Adipose tissue (tissue), 3 donors: ENCODE measurements around the gene LLCFC1. TPM values are rescaled to one million over a fixed set of nuclear protein-coding genes. Genes with fewer than 3 reads are reported as not detected.
A peak's percentile ranks its signal among the peaks of the same experiment; 100 is the strongest.

Source experiments
- H3K27ac ChIP-seq: one replicate; pipeline ENCODE4 v1.5.1; 2013; ENCODE audit warnings: low read depth, low read length
- WGBS, 3 donors: extraction: QIAGEN DNeasy Blood & Tissue Kit; methylation state at CpG; one replicate each; pipeline ENCODE4 v1.1.7; 2013; 5-methylcytosine and 5-hydroxymethylcytosine counted together
- polyA plus RNA-seq, 3 donors: library from polyadenylated mRNA; stranded (reverse); fragments of 200-250 nt; gene quantifications; one replicate each; pipeline ENCODE4 v1.2.3, GENCODE V29; 2013
- donor health status: healthy with polysubstance abuse.
- donor health status: Bipolar disorder and iron deficiency.
- donor health status: healthy.

LLCFC1 gene
- polyA plus RNA-seq, 3 donors, result not detected

DNA sequence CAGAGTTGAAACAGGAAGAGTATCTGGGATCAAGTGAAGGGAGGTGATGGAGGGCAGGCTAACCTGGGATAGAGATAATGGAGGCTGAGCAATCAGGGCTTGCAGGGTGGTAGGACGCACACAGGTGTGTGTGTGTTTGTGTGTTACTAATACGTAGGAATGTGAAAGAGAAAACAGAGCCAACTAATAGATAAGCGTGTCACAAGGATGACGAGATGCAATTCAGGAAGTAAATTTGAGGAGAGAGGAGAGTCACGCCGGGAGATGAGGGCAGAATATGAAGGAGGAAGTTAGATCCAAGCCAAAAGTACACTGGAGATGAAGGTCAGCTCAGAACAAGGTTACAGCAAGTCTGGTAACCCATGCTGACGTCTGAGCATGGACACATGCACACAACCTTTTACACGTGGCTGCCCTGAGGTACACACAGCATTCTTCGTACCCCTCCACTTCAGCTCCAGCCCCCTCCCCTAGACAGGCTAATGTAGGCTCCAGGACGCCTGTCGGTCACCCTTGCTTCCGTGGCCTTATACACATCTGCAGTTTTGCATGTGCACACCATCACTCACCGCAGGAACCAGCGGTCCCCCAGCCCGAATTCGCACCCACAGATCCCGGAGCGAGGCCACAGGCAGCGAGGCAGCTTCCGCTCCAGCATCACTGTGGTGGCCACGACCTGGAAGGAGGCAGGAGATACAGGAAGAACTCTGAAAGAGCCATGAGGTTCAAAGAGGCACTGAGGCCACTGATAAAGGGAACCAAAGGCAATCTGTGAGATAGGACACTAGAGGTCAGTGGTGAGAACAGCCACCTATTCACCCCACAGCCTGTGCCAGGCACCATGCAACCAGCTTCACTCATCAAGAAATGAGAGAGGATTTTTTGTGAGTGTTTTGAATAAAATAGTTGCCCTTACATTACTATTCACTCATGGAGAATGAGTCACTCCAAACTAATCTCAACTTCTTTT, 30.1 kb upstream of the LLCFC1 start:
- WGBS, 3 donors, result 52 to 66% (median 65%) methylated on average over 21 of the region's 21 CpGs
- H3K27ac ChIP-seq, result no peak overlapping the region

DNA sequence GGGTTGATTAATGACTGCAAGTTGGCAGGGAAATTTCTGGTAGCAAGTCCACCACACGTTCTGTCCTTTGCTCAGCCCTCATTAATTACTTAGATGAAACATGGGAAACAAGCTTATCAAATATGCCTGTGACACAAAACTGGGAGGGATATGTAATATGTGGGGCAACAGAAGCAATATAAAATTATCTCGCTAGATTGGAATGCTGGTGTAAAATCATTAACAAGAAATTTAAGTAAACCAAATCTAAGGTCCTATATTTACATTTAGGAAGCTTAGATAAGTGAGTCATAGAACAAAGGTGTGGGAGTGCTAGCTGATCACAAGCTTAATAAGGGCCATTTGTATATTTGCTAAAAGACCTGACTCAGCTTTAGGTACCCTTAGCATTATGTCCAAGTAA, 29.3 kb upstream of the LLCFC1 start:
- H3K27ac ChIP-seq, result no peak overlapping the region
- 22 to 59% (median 54%) methylated on average over 2 of the region's 2 CpGs for WGBS, 3 donors

GRCh38 chr7:142910481-142910880, 28.8 kb upstream of the LLCFC1 start:
- no peak overlapping the region for H3K27ac ChIP-seq
- WGBS, 3 donors, result 47 to 78% (median 68%) methylated on average over 2 of the region's 2 CpGs

GRCh38 chr7:142913051-142913450, 26.2 kb upstream of the LLCFC1 start:
- WGBS, 3 donors, result 53 to 74% (median 65%) methylated on average over 3 of the region's 3 CpGs
- no peak overlapping the region for H3K27ac ChIP-seq

GRCh38 chr7:142913566-142913965, 25.7 kb upstream of the LLCFC1 start:
- 78 to 89% (median 89%) methylated on average over 2 of the region's 2 CpGs for WGBS, 3 donors

GRCh38 chr7:142914121-142914520, 25.2 kb upstream of the LLCFC1 start:
- H3K27ac ChIP-seq, result no peak overlapping the region

More at GRCh38 chr7:142913566-142913965, 25.7 kb upstream of the LLCFC1 start:
- no peak overlapping the region for H3K27ac ChIP-seq

GRCh38 chr7:142915315-142915714, 24.0 kb upstream of the LLCFC1 start:
- H3K27ac ChIP-seq, result no peak overlapping the region
- 87 to 93% (median 87%) methylated on average over 8 of the region's 8 CpGs for WGBS, 3 donors

More at GRCh38 chr7:142914121-142914520, 25.2 kb upstream of the LLCFC1 start:
- WGBS, 3 donors, result 43 to 65% (median 53%) methylated on average over 1 of the region's 1 CpG

GRCh38 chr7:142916508-142916907, 22.8 kb upstream of the LLCFC1 start:
- 46 to 71% (median 65%) methylated on average over 2 of the region's 2 CpGs for WGBS, 3 donors
- H3K27ac ChIP-seq, result no peak overlapping the region

GRCh38 chr7:142917447-142917846, 21.8 kb upstream of the LLCFC1 start:
- H3K27ac ChIP-seq, result no peak overlapping the region
- 81 to 87% (median 86%) methylated on average over 3 of the region's 3 CpGs for WGBS, 3 donors

GRCh38 chr7:142918901-142919300, 20.4 kb upstream of the LLCFC1 start:
- H3K27ac ChIP-seq, result no peak overlapping the region
- 78 to 94% (median 82%) methylated on average over 2 of the region's 2 CpGs for WGBS, 3 donors

DNA sequence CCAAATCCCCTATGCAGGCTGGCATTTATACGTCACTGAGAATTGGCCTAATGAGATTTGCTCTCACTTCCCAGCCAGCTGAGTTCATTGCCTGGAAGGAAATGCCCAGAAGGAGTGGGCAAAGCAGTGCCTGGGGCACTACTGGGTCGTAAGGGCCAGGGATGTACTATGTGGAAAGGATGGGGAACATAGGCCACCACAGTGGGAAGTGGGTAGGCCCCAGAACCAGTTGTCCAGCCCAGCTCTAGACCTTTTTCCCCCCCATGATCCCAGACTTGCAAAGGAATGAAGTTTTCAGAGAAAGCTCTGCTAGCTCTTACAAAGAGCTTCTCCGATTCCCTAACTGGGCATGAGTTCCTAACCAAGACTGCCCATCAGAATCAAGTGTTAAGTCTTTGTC, 19.6 kb upstream of the LLCFC1 start:
- WGBS, 3 donors, result 90 to 94% (median 90%) methylated on average over 3 of the region's 3 CpGs
- H3K27ac ChIP-seq, result no peak overlapping the region

DNA sequence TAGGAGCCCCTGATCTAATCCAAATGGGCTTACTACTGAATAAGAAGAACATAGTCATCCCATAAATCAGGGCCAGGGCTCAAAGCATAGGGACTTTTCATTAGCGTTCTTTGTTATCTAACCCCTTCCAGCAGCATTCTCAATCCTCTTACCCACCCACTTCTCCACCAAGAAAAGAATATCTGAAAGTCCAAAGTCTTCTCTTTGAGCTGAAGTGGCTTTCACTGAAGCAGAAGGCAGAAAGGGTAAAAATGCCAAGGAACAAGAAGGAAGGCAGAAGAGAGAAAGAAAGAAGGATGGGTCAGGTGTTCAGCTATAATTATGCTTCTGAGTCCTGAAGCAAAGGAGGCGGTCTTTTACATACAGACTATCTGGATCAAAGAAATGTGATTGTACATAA, 15.9 kb upstream of the LLCFC1 start:
- H3K27ac ChIP-seq, result no peak overlapping the region
- 46 to 69% (median 49%) methylated on average over 2 of the region's 2 CpGs for WGBS, 3 donors

DNA sequence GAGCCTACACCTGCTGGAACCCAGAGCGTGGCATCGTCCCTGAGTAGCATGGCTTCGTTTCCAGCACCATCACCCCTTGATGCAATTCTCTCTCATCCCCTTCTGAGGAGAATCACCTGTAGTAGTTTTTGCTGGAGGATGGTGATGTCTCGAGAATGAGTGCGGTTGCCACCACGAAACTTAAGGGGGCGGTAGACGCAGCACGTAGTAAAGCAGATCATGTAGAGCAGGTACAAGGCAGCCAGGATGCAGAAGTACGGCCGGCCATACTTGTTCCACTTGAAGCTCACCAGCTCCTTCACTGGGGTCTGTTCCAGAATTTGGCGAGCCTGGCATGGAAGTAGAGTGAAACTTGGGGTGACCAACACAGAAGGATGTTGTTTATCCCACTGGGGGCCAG, 13.9 kb upstream of the LLCFC1 start:
- H3K27ac ChIP-seq, result no peak overlapping the region
- 57 to 81% (median 74%) methylated on average over 12 of the region's 12 CpGs for WGBS, 3 donors

GRCh38 chr7:142927085-142927745, 12.1 kb upstream of the LLCFC1 start:
- WGBS, 3 donors, result 37 to 60% (median 41%) methylated on average over 7 of the region's 7 CpGs
- no peak overlapping the region for H3K27ac ChIP-seq

GRCh38 chr7:142927949-142928348, 11.3 kb upstream of the LLCFC1 start:
- WGBS, 3 donors, result 73 to 82% (median 77%) methylated on average over 8 of the region's 8 CpGs
- peak overlapping the region; percentile 19 for H3K27ac ChIP-seq

DNA sequence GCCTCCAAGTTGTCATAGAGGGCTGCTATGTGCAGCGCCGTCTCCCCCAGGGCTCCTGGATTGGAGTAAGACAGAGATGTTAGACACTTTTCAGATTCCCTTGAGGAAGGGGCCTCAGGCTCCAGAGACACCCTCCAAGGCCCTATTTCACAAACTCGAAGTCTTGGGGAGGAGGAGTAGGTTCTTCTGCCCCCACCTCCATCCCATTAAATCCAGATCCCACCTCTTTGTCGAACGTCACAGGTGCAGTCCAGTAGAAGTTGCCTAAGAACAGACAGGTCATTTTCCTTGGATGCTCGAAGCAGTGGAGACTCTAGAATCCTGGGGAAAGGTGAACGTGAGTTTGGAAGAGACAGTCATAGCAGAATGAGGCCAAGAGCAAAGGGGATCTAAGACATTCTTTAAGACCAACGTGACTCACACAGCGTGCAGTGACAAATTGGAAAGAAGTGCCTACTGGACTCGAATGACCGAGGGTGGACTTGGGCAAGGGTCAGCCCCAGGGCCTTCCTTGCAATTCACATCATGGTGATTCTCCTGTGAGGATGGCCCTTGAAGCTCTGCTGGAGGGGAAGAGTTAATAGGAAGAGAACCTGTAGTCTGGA, 9.1 kb upstream of the LLCFC1 start:
- no peak overlapping the region for H3K27ac ChIP-seq
- 82 to 89% (median 88%) methylated on average over 11 of the region's 11 CpGs for whole genome bisulfite sequencing, 3 donors

DNA sequence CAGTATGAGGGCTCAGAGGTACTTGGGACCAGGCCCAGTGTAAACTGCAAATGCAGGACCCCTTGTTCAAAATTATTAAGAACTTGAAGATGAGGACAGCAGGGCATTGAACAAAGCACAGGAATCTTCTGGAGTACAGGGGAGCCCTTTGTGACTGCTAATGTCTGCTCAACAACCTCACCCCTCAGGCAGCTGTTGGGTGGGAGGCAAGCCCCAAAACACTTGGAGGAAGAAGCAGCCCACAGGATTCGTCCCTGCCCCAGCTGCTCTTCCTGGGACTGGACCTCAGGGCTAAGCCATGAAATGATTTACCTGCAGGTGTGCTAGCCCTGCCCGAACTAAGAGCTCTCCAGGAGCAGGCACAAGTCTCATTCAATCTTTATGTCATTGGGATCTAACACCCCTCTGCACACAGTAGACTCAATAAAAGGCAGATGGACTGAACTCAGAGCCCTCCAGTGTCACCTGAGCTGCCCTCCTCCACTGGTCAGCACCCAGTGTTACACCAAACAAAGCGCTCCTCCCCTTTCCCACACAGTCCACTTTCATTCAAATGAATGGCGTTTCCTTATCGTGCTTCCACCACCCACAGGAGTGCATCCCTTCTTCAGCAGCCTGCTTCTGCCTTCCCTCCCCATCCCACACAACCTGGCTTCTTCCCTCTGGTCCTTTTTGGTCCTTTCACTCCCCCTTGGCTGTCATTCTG, 6.7 kb upstream of the LLCFC1 start:
- H3K27ac ChIP-seq, result no peak overlapping the region
- WGBS, 3 donors, result 54 to 67% (median 64%) methylated on average over 5 of the region's 5 CpGs

- H3K27ac ChIP-seq, result no peak overlapping the region
- 83 to 85% (median 84%) methylated on average over 7 of the region's 7 CpGs for WGBS, 3 donors
These were observed 6.2 kb upstream of the LLCFC1 start for GRCh38 chr7:142933092-142933475.
